K562 (cell line): ENCODE data around the gene TGFBR3L. TPM values are rescaled to one million over a fixed set of nuclear protein-coding genes. Genes with fewer than 3 reads are reported as not detected.

Experiments
- DPF2 ChIP-seq: fragments of 450-650 bp; IDR thresholded peaks from 2 replicates; pipeline ENCODE4 v1.6.1; 2016
- ERF ChIP-seq: fragments of 450-650 bp; formaldehyde crosslinking; IDR thresholded peaks from 2 replicates; pipeline ENCODE4 v1.4.0; 2020; ENCODE audit warnings: mild to moderate bottlenecking, mixed read lengths
- GABPA ChIP-seq: fragments of 200-800 bp; sonication (Bioruptor generic); conservative IDR thresholded peaks from 2 replicates; pipeline ENCODE4 v1.6.1; 2016; ENCODE audit warnings: low read depth, missing genetic modification characterization, missing compliant biosample characterization
- HBP1 ChIP-seq: fragments of 450-650 bp; formaldehyde crosslinking; IDR thresholded peaks from 2 replicates; pipeline ENCODE4 v1.4.0; 2022; ENCODE audit warnings: missing genetic modification characterization
- HDAC6 ChIP-seq: IDR thresholded peaks from 2 replicates; pipeline ENCODE4 v1.6.1; 2012; ENCODE audit warnings: low read depth, mild to moderate bottlenecking, control low read depth, inconsistent platforms, low read length, moderate library complexity
- MYC ChIP-seq, 2 experiments: fragments of 250-450 bp in 1 of 2; sonication (Bioruptor Pico) in 1 of 2; IDR thresholded peaks; 2 replicates each; pipeline versions ENCODE4 v1.5.1 to v1.6.1; 2012 to 2021; ENCODE audit warnings: low read depth in 2 of 2, borderline replicate concordance in 1 of 2, improper control_type of control experiment in 1 of 2, low read length in 1 of 2, mild to moderate bottlenecking in 1 of 2, moderate library complexity in 1 of 2
- PHF21A ChIP-seq: fragments of 450-650 bp; IDR thresholded peaks from 2 replicates; pipeline ENCODE4 v1.6.1; 2017; ENCODE audit warnings: low read depth, borderline replicate concordance
- RFX1 ChIP-seq: fragments of 450-650 bp; IDR thresholded peaks from 2 replicates; pipeline ENCODE4 v1.6.1; 2016; ENCODE audit warnings: mild to moderate bottlenecking, moderate library complexity
- SRF ChIP-seq, 2 experiments: fragments of 250-450, 450-650 bp in 1 of 2; sonication (Bioruptor Pico) in 1 of 2; sonication (generic) in 1 of 2; formaldehyde crosslinking; IDR thresholded peaks; 2 replicates each; pipeline versions ENCODE4 v1.5.0 to v1.5.1; 2020 to 2022; ENCODE audit warnings: mild to moderate bottlenecking in 1 of 2, missing genetic modification reagents in 1 of 2
- SRSF7 ChIP-seq: fragments of 200-400 bp; formaldehyde crosslinking; optimal IDR thresholded peaks from 2 replicates; pipeline ENCODE3; 2017; ENCODE audit warnings: mild to moderate bottlenecking, low read depth, low read length
- TAF15 ChIP-seq: fragments of 200-400 bp; formaldehyde crosslinking; IDR thresholded peaks from 2 replicates; pipeline ENCODE4 v1.6.1; 2017; ENCODE audit warnings: mild to moderate bottlenecking, low read depth, low read length, moderate library complexity
- TBP ChIP-seq: optimal IDR thresholded peaks from 2 replicates; pipeline ENCODE3; 2011; ENCODE audit warnings: low read depth, low read length, improper control_type of control experiment
- ZNF311 ChIP-seq: fragments of 250-450 bp; sonication (Bioruptor Pico); IDR thresholded peaks from 2 replicates; pipeline ENCODE4 v1.4.0; 2020; ENCODE audit warnings: mild to moderate bottlenecking, moderate library complexity
- ZNF436 ChIP-seq: fragments of 250-450, 450-650 bp; sonication (Bioruptor Pico); formaldehyde crosslinking; IDR thresholded peaks from 2 replicates; pipeline ENCODE4 v1.7.0; 2020; ENCODE audit warnings: mild to moderate bottlenecking
- ZNF766 ChIP-seq: fragments of 200-800 bp; sonication (Bioruptor generic); conservative IDR thresholded peaks from 2 replicates; pipeline ENCODE4 v1.6.1; 2016; ENCODE audit warnings: missing genetic modification characterization, missing compliant biosample characterization
- ZNF77 ChIP-seq: fragments of 250-450 bp; sonication (Bioruptor Pico); IDR thresholded peaks from 2 replicates; pipeline ENCODE4 v1.5.0; 2020
- polyA plus RNA-seq, 8 experiments: library from polyadenylated mRNA; depleted of rRNA in 4 of 8; stranded (reverse) in 5 of 8; unstranded in 3 of 8; fragments of >200 nt; fragmentation: Nextera tagmentation in 2 of 8; fragmentation: Illumina TruSeq in 1 of 8; extraction: Ambion mirVana in 2 of 8; extraction: Trizol in 1 of 8; gene quantifications; 2 replicates each; pipeline versions ENCODE4 v1.2.1 to v1.2.3, GENCODE V29; 2011 to 2014; ENCODE audit warnings: inconsistent platforms in 1 of 8, missing spikeins in 1 of 8
- total RNA-seq, 7 experiments: library from RNA; depleted of rRNA in 6 of 7; stranded (reverse); fragments of >200 nt in 6 of 7; fragmentation: Illumina TruSeq in 2 of 7; extraction: Trizol in 2 of 7; gene quantifications; 2 replicates each; pipeline versions ENCODE4 v1.2.1 to v1.2.3, GENCODE V29; 2011 to 2021; ENCODE audit warnings: low replicate concordance in 1 of 7
- TF ChIP-seq, protein P1 (sequence below): sonication (generic); formaldehyde crosslinking; IDR thresholded peaks from 2 replicates; pipeline ENCODE4 v1.8.1; 2022; ENCODE audit warnings: missing genetic modification reagents
- TF ChIP-seq, protein P2 (sequence below): fragments of 450-650 bp; IDR thresholded peaks from 2 replicates; pipeline ENCODE4 v1.6.1; 2017; ENCODE audit warnings: mild to moderate bottlenecking, moderate library complexity
- TF ChIP-seq, protein P3 (sequence below): sonication (generic); formaldehyde crosslinking; IDR thresholded peaks from 2 replicates; pipeline ENCODE4 v1.8.0; 2022; ENCODE audit warnings: mild to moderate bottlenecking, missing genetic modification reagents

The TGFBR3L gene
- total and polyA plus RNA-seq, 9 of the 15 experiments (the other 6 are each of a cell fraction or from before 2014, with no cell fraction given) = not detected

DNA sequence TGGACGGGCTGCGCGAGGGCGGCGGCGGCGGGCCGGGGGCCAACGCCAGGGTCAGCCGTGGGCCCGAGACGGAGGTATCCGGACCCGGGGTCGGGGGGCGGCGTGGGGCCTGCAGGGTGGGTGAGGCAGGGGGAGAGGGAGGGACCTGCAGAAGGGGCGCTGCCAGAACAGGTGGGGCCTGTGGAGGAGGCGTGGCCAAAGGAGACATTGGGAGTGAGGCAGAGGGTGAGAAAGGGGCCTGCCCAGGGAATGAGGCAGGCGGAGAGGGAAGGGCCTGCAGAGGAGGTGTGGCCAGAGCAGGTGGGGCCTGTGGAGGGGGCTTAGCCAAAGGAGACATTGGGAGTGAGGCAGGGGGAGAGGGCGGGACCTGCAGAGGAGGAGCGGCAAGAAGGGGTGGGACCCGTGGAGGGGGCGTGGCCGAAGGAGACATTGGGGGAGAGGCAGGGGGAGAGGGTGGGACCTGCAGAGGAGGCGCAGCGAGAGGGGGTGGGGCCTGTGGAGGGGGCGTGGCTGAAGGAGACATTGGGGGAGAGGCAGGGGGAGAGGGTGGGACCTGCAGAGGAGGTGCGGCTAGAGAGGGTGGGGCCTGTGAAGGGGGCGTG lies 44.6 kb upstream of the TGFBR3L start (continued):
- TF ChIP-seq ZNF311 (CRISPR knock-in tag) = no peak
- TF ChIP-seq DPF2 = no peak
- TF ChIP-seq SRSF7 = no peak
- no peak for TF ChIP-seq GABPA (tag)
- TF ChIP-seq HBP1 (CRISPR knock-in tag) = 0 out of 2 replicates have a peak, but pooled peaks have one; percentile 40
- TF ChIP-seq SRF (CRISPR knock-in tag; IDR thresholded peaks at IDR 0.05) = no peak
- no peak for TF ChIP-seq ZNF77 (CRISPR knock-in tag)
- TF ChIP-seq ZNF436 (CRISPR knock-in tag) = no peak
- TF ChIP-seq, protein P1, sequence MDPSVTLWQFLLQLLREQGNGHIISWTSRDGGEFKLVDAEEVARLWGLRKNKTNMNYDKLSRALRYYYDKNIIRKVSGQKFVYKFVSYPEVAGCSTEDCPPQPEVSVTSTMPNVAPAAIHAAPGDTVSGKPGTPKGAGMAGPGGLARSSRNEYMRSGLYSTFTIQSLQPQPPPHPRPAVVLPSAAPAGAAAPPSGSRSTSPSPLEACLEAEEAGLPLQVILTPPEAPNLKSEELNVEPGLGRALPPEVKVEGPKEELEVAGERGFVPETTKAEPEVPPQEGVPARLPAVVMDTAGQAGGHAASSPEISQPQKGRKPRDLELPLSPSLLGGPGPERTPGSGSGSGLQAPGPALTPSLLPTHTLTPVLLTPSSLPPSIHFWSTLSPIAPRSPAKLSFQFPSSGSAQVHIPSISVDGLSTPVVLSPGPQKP (CRISPR knock-in tag) = no peak
- TF ChIP-seq TBP = no peak
- TF ChIP-seq, protein P2, sequence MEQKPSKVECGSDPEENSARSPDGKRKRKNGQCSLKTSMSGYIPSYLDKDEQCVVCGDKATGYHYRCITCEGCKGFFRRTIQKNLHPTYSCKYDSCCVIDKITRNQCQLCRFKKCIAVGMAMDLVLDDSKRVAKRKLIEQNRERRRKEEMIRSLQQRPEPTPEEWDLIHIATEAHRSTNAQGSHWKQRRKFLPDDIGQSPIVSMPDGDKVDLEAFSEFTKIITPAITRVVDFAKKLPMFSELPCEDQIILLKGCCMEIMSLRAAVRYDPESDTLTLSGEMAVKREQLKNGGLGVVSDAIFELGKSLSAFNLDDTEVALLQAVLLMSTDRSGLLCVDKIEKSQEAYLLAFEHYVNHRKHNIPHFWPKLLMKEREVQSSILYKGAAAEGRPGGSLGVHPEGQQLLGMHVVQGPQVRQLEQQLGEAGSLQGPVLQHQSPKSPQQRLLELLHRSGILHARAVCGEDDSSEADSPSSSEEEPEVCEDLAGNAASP = no peak
- TF ChIP-seq HDAC6 = no peak
- TF ChIP-seq, protein P3, sequence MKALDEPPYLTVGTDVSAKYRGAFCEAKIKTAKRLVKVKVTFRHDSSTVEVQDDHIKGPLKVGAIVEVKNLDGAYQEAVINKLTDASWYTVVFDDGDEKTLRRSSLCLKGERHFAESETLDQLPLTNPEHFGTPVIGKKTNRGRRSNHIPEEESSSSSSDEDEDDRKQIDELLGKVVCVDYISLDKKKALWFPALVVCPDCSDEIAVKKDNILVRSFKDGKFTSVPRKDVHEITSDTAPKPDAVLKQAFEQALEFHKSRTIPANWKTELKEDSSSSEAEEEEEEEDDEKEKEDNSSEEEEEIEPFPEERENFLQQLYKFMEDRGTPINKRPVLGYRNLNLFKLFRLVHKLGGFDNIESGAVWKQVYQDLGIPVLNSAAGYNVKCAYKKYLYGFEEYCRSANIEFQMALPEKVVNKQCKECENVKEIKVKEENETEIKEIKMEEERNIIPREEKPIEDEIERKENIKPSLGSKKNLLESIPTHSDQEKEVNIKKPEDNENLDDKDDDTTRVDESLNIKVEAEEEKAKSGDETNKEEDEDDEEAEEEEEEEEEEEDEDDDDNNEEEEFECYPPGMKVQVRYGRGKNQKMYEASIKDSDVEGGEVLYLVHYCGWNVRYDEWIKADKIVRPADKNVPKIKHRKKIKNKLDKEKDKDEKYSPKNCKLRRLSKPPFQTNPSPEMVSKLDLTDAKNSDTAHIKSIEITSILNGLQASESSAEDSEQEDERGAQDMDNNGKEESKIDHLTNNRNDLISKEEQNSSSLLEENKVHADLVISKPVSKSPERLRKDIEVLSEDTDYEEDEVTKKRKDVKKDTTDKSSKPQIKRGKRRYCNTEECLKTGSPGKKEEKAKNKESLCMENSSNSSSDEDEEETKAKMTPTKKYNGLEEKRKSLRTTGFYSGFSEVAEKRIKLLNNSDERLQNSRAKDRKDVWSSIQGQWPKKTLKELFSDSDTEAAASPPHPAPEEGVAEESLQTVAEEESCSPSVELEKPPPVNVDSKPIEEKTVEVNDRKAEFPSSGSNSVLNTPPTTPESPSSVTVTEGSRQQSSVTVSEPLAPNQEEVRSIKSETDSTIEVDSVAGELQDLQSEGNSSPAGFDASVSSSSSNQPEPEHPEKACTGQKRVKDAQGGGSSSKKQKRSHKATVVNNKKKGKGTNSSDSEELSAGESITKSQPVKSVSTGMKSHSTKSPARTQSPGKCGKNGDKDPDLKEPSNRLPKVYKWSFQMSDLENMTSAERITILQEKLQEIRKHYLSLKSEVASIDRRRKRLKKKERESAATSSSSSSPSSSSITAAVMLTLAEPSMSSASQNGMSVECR = no peak
- TF ChIP-seq ERF (CRISPR knock-in tag) = no peak
- TF ChIP-seq TAF15 = no peak
- 0 out of 2 replicates have a peak, but pooled peaks have one; percentile 0 for TF ChIP-seq MYC (IDR thresholded peaks at IDR 0.05; ENCODE audit: low read depth, low read length)
- TF ChIP-seq MYC (CRISPR knock-in tag; IDR thresholded peaks at IDR 0.05; ENCODE audit: borderline replicate concordance, low read depth) = no peak
- no peak for TF ChIP-seq PHF21A
- no peak for TF ChIP-seq ZNF766 (CRISPR knock-in tag)
- no peak for TF ChIP-seq RFX1
